HL-60/S4 treated with phorbol 12-myristate 13-acetate at 8.2 ng/mL for 4 days and 3 days (cell line): ENCODE data around the gene ASB15.

ENCODE experiments used
- in situ Hi-C: fragments of 300-500 bp; cut with MboI; formaldehyde crosslinking; loops from 2 replicates; pipeline ENCODE4 v1.15.0; 2022; ENCODE audit warnings: low sequenced_read_pairs

ASB15 gene

GRCh38 chr7:123661765-123662164, 60.1 kb downstream of the ASB15 start:
- in situ Hi-C loops = no loop called here

- in situ Hi-C loops = no loop called here
Observed at GRCh38 chr7:123662293-123662692, 60.7 kb downstream of the ASB15 start.

GRCh38 chr7:123662755-123663154, 61.1 kb downstream of the ASB15 start:
- in situ Hi-C loops = no loop called here

GRCh38 chr7:123663200-123663599, 61.6 kb downstream of the ASB15 start:
- in situ Hi-C loops = no loop called here

GRCh38 chr7:123665157-123665556, 63.5 kb downstream of the ASB15 start:
- in situ Hi-C loops = no loop called here

- in situ Hi-C loops = no loop called here
Observed at GRCh38 chr7:123665896-123666295, 64.3 kb downstream of the ASB15 start.

- in situ Hi-C loops = no loop called here
Observed at GRCh38 chr7:123666492-123666891, 64.9 kb downstream of the ASB15 start.

GRCh38 chr7:123669485-123669884, 67.9 kb downstream of the ASB15 start:
- in situ Hi-C loops = no loop called here

GRCh38 chr7:123673137-123673732, 71.6 kb downstream of the ASB15 start:
- in situ Hi-C loops = no loop called here

GRCh38 chr7:123673752-123674398, 72.3 kb downstream of the ASB15 start:
- in situ Hi-C loops = no loop called here

GRCh38 chr7:123674399-123675180, 73.0 kb downstream of the ASB15 start:
- in situ Hi-C loops = no loop called here

GRCh38 chr7:123675181-123675473, 73.5 kb downstream of the ASB15 start:
- in situ Hi-C loops = no loop called here

GRCh38 chr7:123677061-123677715, 75.6 kb downstream of the ASB15 start:
- in situ Hi-C loops = no loop called here

GRCh38 chr7:123679614-123680013, 78.0 kb downstream of the ASB15 start:
- in situ Hi-C loops = no loop called here

GRCh38 chr7:123680580-123680979, 79.0 kb downstream of the ASB15 start:
- in situ Hi-C loops = no loop called here

- in situ Hi-C loops = no loop called here
Observed at GRCh38 chr7:123681561-123681960, 79.9 kb downstream of the ASB15 start.

- in situ Hi-C loops = no loop called here
Observed at GRCh38 chr7:123682690-123683089, 81.1 kb downstream of the ASB15 start.

GRCh38 chr7:123687161-123687560, 85.5 kb downstream of the ASB15 start:
- in situ Hi-C loops = no loop called here

GRCh38 chr7:123687727-123688126, 86.1 kb downstream of the ASB15 start:
- in situ Hi-C loops = no loop called here
